NCI-H146 treated with DMSO at 0.1 percent for 48 hours (cell line): ENCODE measurements around the gene L1CAM.
A peak's percentile ranks its signal among the peaks of the same experiment; 100 is the strongest.

Experiments
- DNase-seq: peaks from one replicate; lab custom pipeline; 2025; ENCODE audit not compliant: unreplicated experiment; lab: John Stamatoyannopoulos, UW

The L1CAM gene

GRCh38 chrX:153865685-153866084 is 20.3 kb downstream of the L1CAM start:
- no peak for DNase-seq

- no peak for DNase-seq
Observed at GRCh38 chrX:153865321-153865580, 20.7 kb downstream of the L1CAM start.

- no peak for DNase-seq
Observed at GRCh38 chrX:153864561-153865320, 21.2 kb downstream of the L1CAM start.

- DNase-seq: no peak
Observed at GRCh38 chrX:153864101-153864500, 21.9 kb downstream of the L1CAM start.

- no peak for DNase-seq
Observed at GRCh38 chrX:153863251-153863991, 22.6 kb downstream of the L1CAM start.

- no peak for DNase-seq
Observed at GRCh38 chrX:153862369-153863250, 23.4 kb downstream of the L1CAM start.

- DNase-seq: no peak
Observed at GRCh38 chrX:153861733-153862310, 24.2 kb downstream of the L1CAM start.

- no peak for DNase-seq
Observed at GRCh38 chrX:153861151-153861550, 24.8 kb downstream of the L1CAM start.

- DNase-seq: no peak
Observed at GRCh38 chrX:153857348-153857903, 28.5 kb downstream of the L1CAM start.

GRCh38 chrX:153854702-153855101 is 31.3 kb downstream of the L1CAM start:
- DNase-seq: no peak

- DNase-seq: no peak
Observed at GRCh38 chrX:153853902-153854267, 32.1 kb downstream of the L1CAM start.

GRCh38 chrX:153853180-153853901 is 32.6 kb downstream of the L1CAM start:
- no peak for DNase-seq

- no peak for DNase-seq
Observed at GRCh38 chrX:153851981-153852380, 34.0 kb downstream of the L1CAM start.

GRCh38 chrX:153848325-153848724 is 37.6 kb downstream of the L1CAM start:
- peak; percentile 45 for DNase-seq

GRCh38 chrX:153845842-153846241 is 40.1 kb downstream of the L1CAM start:
- DNase-seq: no peak

GRCh38 chrX:153845195-153845594 is 40.8 kb downstream of the L1CAM start:
- DNase-seq: no peak

GRCh38 chrX:153844509-153845082 is 41.4 kb downstream of the L1CAM start:
- no peak for DNase-seq

GRCh38 chrX:153836921-153837320 is 49.1 kb downstream of the L1CAM start:
- no peak for DNase-seq

- no peak for DNase-seq
Observed at GRCh38 chrX:153832728-153833127, 53.2 kb downstream of the L1CAM start.
